ENCODE data around the gene GRIP2. TPM values are rescaled to one million over a fixed set of nuclear protein-coding genes. Genes with fewer than 3 reads are reported as not detected.

GRIP2 gene
- total and polyA plus RNA-seq, 9 donors = 1.1 to 19.4 (median 5.4) TPM

DNA sequence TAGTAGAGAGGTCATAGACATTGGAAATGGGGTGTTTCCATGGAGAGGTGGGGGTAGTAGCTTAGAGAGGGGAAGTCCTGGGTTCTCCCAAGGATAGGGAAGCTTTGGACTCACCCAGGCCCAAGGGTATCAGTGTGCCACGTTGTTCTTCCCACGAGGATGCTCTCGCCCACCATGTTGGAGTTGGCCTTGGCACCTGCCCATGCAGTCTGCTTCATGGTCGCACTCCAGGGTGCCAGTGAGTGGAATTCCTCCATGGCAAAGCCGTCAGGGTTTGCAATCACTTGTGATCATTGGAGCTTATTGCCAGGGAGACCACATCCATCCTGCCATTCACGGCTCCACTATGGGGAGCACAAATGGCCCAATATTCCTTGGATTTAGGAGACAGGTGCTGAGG lies 60.6 kb downstream of the GRIP2 start:
- no peaks in the 10 kb centered on the region for H3K36me3 ChIP-seq
- no peak overlapping the region for H3K4me3 ChIP-seq
- no peaks in the 10 kb centered on the region for H3K9me3 ChIP-seq
- intact Hi-C loops (cut with DNase I) = no loop called here
- peak overlapping the region in 1 of 2 donors; percentile 85 for H3K27ac ChIP-seq
- 90 to 93% (median 91%) methylated on average over 6 of the region's 6 CpGs for WGBS, 3 donors
- H3K27me3 ChIP-seq = no peaks in the 10 kb centered on the region
- peak in 2 of 5 donors; percentile 38 to 39 for DNase-seq
- H3K4me1 ChIP-seq (ENCODE audit: insufficient read depth) = peaks cover 41% of the 10 kb centered on the region
- TF ChIP-seq EP300 (IDR thresholded peaks at IDR 0.05) = no peak

DNA sequence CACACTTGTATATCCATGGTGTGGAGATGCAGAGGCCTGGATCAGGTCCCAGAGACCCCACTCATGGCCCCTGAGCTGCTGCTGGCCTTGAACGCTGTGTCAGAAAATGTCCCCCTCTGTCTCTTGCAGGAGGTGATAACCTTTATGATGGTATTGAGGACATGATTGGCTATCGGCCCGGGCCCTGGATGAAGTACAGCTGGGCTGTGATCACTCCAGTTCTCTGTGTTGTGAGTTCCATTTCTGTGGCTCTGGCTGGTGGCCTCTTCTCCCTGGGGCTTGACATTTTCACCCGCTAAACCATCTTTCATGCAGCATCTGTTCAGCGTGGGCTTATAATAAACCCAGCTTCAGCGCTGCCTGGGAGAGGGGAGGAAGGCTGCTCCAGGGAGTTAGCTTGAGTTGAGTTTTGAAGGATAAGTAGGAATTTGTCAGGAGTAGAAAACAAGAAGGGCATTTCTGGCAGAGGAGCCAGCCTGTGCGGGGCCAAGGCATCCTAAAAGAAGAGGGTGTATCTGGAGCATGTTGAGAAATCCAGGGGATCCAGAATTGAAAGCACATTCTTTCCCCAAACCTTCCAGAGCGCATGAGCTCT lies 61.1 kb downstream of the GRIP2 start:
- peak in 2 of 5 donors; percentile 49 to 57 for DNase-seq
- H3K36me3 ChIP-seq = no peaks in the 10 kb centered on the region
- intact Hi-C loops (cut with DNase I) = no loop called here
- no peak for TF ChIP-seq EP300 (IDR thresholded peaks at IDR 0.05)
- no peak for TF ChIP-seq POLR2A (IDR thresholded peaks at IDR 0.05)
- TF ChIP-seq, protein P1, sequence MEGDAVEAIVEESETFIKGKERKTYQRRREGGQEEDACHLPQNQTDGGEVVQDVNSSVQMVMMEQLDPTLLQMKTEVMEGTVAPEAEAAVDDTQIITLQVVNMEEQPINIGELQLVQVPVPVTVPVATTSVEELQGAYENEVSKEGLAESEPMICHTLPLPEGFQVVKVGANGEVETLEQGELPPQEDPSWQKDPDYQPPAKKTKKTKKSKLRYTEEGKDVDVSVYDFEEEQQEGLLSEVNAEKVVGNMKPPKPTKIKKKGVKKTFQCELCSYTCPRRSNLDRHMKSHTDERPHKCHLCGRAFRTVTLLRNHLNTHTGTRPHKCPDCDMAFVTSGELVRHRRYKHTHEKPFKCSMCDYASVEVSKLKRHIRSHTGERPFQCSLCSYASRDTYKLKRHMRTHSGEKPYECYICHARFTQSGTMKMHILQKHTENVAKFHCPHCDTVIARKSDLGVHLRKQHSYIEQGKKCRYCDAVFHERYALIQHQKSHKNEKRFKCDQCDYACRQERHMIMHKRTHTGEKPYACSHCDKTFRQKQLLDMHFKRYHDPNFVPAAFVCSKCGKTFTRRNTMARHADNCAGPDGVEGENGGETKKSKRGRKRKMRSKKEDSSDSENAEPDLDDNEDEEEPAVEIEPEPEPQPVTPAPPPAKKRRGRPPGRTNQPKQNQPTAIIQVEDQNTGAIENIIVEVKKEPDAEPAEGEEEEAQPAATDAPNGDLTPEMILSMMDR (IDR thresholded peaks at IDR 0.05) = no peak
- H3K27ac ChIP-seq = peak overlapping the region in 1 of 2 donors; percentile 85
- WGBS, 3 donors = 36 to 58% (median 47%) methylated on average over 8 of the region's 8 CpGs
- H3K9me3 ChIP-seq = no peaks in the 10 kb centered on the region
- peaks cover 46% of the 10 kb centered on the region for H3K4me1 ChIP-seq (ENCODE audit: insufficient read depth)
- H3K27me3 ChIP-seq = no peaks in the 10 kb centered on the region
- no peak overlapping the region for H3K4me3 ChIP-seq

DNA sequence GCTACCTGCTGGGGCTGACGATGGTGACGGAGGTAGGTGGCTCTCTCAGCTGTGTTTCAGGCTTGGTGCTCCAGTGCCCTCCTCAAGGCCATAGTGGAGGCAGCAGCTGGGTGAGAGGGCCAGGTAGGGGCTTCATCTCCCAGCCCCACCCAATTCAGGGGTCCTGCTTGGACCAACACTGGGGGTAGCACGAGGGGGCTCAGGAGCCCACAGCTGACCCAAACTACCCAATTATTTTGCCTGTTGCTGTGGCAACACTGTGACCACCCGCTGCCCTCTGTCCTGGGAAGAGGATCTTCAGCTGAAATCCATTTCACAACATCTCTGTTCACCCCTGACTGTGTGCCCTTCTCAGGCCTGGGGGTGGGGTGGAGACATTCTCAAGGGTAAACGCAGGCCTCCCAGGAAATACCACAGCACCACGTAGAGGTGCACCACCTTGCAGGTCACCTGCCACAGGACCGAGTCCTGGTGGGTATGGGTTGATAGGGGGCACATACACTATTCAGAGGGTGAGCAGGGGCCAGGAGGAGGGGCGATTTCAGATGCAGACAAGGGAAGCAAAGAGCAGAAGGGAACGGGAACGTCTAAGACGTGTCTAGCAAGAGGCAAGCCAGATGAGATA lies 62.7 kb downstream of the GRIP2 start:
- H3K27me3 ChIP-seq = no peaks in the 10 kb centered on the region
- TF ChIP-seq POLR2A (IDR thresholded peaks at IDR 0.05) (no peak), EP300 (IDR thresholded peaks at IDR 0.05) (no peak)
- no peaks in the 10 kb centered on the region for H3K9me3 ChIP-seq
- peaks cover 51% of the 10 kb centered on the region for H3K4me1 ChIP-seq (ENCODE audit: insufficient read depth)
- intact Hi-C loops (cut with DNase I) = no loop called here
- 89 to 93% (median 90%) methylated on average over 11 of the region's 11 CpGs for WGBS, 3 donors
- H3K27ac ChIP-seq = peak overlapping the region in 1 of 2 donors; percentile 85
- peak in 2 of 5 donors; percentile 20 to 25 for DNase-seq
- H3K4me3 ChIP-seq = no peak overlapping the region
- no peaks in the 10 kb centered on the region for H3K36me3 ChIP-seq

DNA sequence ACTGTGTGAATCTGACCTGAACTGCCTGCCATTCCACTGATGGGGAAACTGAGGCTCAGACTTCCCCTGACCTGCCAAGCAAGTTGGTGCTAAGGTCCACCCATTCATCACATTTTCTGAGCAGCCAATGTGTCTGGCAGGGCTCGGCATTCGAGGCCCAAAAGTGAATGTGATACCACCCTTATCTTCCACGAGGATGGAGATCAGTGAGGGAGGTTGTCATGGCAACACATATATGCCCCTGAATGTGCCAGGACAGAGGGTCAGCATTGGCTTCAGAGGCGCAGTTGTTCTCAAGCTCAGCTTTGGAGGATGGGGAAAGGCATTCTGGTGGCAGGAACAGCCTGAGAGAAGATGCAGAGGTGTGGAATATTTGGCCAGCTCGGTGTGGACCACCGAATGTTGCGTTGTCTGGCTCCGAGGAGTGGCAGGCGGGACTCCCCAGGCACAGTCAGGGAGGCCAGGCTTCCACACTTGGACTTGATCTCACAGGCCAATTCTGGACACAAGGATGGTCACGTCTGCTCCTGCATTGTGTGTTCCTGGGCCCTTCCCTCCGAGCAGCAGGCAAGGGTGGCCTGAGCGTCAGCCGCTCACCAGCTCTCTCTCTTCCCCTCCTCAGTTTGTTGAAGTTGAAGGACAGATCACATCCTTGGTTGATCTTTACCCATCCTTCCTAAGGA lies 63.4 kb downstream of the GRIP2 start:
- intact Hi-C loops (cut with DNase I) = no loop called here
- Histone ChIP-seq H3K36me3 (no peaks in the 10 kb centered on the region), H3K4me3 (no peak overlapping the region), H3K27ac (peak overlapping the region in 1 of 2 donors; percentile 85), H3K27me3 (no peaks in the 10 kb centered on the region), H3K4me1 (ENCODE audit: insufficient read depth) (peaks cover 53% of the 10 kb centered on the region), H3K9me3 (no peaks in the 10 kb centered on the region)
- WGBS, 3 donors = 93 to 96% (median 94%) methylated on average over 13 of the region's 13 CpGs
- peak in 1 of 5 donors; percentile 25 for DNase-seq
- TF ChIP-seq EP300 (IDR thresholded peaks at IDR 0.05) (no peak), POLR2A (IDR thresholded peaks at IDR 0.05) (no peak)
- TF ChIP-seq, protein P1 (IDR thresholded peaks at IDR 0.05) = no peak

- 47 to 56% (median 49%) methylated on average over 7 of the region's 7 CpGs for WGBS, 3 donors
- peak overlapping the region in 1 of 2 donors; percentile 85 for H3K27ac ChIP-seq
- no peak for DNase-seq
- H3K27me3 ChIP-seq = no peaks in the 10 kb centered on the region
- no peak overlapping the region for H3K4me3 ChIP-seq
- TF ChIP-seq POLR2A (IDR thresholded peaks at IDR 0.05) (no peak), EP300 (IDR thresholded peaks at IDR 0.05) (no peak)
- TF ChIP-seq, protein P1 (IDR thresholded peaks at IDR 0.05) = no peak
- intact Hi-C loops (cut with DNase I) = no loop called here
- H3K4me1 ChIP-seq (ENCODE audit: insufficient read depth) = peaks cover 47% of the 10 kb centered on the region
- H3K36me3 ChIP-seq = no peaks in the 10 kb centered on the region
- H3K9me3 ChIP-seq = no peaks in the 10 kb centered on the region
Measured at GRCh38 chr3:14475621-14476020, 64.5 kb downstream of the GRIP2 start.

All from ovary (tissue), 9 donors.